Epidermal melanocyte (primary cell): ENCODE results near the gene CNKSR3.

Source experiments
- DNase-seq: peaks from one replicate; pipeline ENCODE4 v3.0.0; 2011; ENCODE audit warnings: low spot score; ENCODE audit not compliant: insufficient read length

CNKSR3 gene

GRCh38 chr6:154479351-154479769, 31.1 kb downstream of the CNKSR3 start:
- peak; percentile 42 for DNase-seq

GRCh38 chr6:154478701-154479060, 31.8 kb downstream of the CNKSR3 start:
- DNase-seq = no peak

DNA sequence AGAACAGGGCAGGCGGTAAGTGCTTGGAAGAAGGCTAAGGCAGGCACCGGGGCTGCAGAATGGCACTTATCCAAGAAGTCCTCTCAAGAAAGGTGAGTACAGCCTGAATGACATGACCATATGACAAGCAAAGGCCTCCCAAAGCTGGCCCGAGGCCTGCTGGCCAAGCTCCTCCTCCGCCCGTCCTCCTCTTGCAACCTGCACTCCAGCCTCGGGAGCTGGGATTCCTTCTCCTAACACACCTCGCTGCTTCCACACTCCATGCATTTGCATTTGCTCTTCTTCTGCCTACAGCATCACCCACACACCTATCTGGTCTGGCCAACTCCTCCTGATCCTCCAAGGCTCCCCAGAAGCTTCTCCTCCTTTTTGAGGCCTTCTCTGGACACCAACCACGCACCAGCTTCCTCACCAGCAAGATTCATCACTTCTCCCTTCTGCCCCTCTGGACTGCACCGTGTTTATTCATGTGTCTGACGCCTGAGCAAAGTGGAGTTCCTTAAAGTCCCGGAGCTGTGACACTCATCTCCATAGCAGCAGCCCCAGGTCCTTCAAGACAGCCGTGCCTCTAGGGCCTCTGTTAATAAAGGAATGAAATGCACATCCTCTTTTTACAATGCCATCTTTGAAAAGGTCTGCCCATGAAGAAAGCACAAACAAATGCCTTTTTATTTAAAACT, 32.3 kb downstream of the CNKSR3 start:
- no peak for DNase-seq

- DNase-seq = no peak
Observed at GRCh38 chr6:154476494-154476893, 34.0 kb downstream of the CNKSR3 start.

DNA sequence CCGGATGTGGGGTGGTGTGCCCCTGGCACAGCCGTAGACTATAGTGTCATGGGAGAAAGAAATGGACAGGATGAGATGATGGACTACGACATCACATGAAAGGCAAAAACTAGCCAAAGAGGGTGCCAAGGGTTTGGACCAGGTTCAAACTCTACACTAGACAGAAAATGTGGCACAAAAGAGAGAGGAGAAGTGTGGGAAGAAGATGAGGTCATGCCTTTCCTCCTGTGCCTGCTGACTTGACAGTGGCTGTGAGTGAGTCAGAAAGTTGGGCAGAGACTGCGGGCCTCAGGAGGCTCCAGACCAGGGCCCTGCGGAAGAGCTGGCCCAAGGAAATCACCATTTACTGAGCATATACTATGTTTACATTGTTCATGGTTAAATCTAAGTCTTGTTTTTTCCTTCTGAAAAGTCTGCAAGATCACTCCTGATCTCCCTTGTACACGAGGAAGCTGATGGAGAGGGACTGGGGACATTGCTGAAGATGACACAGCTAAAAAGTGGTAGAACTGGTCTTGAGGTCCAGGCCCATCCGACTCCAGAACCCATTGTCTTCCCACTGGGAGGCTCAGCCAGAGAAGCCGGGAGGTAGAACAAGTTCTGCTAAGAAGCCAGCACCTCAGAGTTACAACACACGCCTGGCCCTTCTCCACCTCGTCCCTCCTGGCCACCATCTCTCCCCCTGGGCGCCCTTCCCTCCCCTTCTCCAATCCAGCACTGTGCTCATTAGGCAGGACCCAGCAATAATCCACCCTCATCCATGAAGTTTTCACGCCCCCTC, 35.6 kb downstream of the CNKSR3 start:
- no peak for DNase-seq

GRCh38 chr6:154473324-154473723, 37.2 kb downstream of the CNKSR3 start:
- DNase-seq = no peak

- no peak for DNase-seq
Observed at GRCh38 chr6:154471609-154472362, 38.7 kb downstream of the CNKSR3 start.

- DNase-seq = no peak
Observed at GRCh38 chr6:154469306-154469935, 41.1 kb downstream of the CNKSR3 start.

- DNase-seq = no peak
Observed at GRCh38 chr6:154468760-154469159, 41.7 kb downstream of the CNKSR3 start.

DNA sequence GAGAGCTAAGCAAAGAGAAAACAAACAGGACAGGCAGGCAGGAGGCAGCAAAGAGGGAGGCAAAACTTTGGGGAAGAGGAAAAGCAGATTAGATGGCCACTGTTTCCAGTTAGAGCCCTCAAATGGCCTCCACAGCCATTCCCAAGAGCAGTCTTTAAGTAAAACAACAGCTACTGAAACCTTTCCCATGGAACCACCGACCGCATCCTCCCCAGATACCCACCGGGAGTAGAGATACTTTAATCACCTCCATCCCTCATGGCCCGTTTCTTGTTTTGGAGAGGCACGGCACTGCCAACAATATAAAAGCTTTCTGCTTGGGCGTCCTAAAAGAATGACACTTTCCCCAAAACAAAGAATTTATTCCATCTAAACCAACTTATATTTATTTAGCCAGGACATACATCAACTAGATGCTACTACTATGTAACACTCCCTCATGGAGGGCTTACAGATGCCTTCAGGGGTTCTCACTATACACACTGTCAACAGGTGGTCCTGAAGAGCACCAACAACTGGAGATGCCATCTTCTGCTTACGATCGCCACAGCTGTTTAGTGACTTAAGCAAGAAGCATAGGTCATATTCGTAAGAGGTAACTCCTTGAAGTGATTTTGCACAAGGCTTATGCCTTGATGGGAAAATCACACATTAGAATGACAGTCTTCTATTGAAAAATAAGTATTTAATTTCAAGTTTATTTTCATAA, 43.4 kb downstream of the CNKSR3 start:
- no peak for DNase-seq

DNA sequence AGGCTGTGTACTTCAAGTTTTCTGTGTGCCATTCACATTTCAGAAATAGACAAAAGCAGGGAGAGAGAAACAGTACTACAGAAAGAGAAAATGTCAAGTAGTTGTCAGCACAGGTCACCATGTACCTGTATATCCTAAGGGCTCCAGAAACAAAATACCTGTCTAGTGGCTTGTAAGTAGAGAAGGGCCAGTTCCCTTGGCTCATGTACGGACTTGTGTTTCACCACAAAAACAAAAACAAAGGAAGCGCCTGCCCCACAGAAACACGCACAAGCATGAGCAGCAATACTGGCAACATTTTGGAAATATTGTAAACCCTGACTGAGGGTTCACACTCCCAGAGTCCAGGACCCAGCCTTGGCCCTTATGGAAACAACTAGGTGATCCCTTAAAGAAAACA, 44.3 kb downstream of the CNKSR3 start:
- DNase-seq = no peak

GRCh38 chr6:154463573-154464419, 46.7 kb downstream of the CNKSR3 start:
- DNase-seq = no peak

- DNase-seq = no peak
Observed at GRCh38 chr6:154462425-154462824, 48.1 kb downstream of the CNKSR3 start.

DNA sequence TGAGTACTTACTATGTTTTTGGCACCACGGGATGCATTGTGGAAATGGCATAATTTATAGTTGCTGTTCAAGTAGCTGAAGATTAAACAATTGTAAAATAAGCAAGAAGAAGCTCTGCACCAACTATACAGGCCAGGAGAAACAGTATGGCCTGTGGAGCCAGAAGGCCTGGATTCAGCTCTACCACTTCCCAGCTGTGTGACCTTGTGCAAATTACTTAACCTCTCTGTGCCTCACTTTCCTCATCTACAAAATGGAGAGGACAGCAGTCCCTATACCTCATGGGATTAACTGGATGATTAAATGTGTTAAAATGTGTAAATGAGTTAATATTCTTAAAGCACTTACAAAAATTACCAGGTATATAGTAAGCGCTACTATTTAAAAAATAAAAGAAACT, 49.1 kb downstream of the CNKSR3 start:
- DNase-seq = no peak

GRCh38 chr6:154460306-154461071, 50.0 kb downstream of the CNKSR3 start:
- DNase-seq = no peak

DNA sequence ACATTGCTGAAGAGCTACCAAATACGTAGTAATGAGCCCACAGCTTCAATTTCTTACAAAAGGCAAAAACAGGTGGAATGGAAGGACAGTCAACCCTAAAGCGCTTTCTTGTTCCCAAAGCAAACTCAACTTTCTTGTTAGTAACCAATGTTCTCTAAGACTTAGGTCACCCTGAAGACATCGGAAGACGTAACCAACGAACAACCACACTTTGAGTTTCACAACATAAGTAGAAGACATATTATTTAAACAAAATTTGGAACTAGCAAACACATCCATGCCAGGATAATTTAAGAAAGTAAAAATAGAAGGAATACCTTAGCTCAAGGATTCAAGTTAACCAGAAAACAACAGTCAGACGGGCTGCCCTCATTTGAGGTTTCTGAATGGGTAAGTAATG, 51.0 kb downstream of the CNKSR3 start:
- DNase-seq = no peak

DNA sequence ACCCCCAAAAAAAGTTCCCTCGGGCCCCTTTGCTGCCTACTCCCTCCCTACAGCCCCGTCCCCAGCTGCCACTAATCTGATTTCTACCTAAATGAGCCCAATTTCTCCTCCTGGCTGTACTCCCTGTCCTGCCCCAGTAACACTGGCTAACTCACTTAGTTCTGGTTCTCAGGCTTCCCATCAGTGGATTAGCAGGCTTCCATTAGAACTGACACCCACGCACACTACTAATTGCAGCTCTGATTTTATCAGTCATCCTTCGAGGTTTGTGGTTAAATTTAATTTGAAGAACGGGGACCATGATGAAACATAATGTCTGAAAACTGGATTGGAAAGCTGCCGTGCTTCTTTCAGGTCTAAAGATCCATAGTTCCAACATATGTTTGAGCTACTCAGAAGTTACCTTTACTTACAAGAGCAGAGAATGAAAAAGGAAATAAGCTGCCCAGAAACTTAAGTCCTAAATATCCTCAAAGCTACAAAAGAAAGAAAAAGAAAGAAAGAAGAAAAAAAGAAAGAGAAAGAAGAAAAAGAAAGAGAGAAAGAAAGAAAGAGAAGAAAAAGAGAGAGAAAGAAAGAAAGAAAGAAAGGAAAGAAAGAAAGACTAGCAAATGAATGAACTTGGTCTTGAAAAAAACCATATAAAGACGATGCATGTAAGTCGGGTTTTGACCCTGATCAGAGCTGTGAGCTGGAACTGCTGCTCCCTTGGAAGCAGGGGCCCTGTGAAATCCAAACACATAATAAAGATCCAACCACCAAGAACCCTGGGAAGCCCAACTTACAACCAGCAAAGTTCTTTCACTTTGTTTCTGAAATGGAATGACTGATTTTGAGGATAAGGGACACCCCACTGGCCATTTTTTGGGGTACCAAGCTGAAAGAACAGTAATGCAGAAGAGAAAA, 51.7 kb downstream of the CNKSR3 start:
- no peak for DNase-seq

- no peak for DNase-seq
Observed at GRCh38 chr6:154457881-154458284, 52.6 kb downstream of the CNKSR3 start.
